Erythroblast (primary cell): ENCODE data around the gene CRTC1.

Experiments used
- GATA1 ChIP-seq: IDR thresholded peaks from 2 replicates; pipeline ENCODE4 v1.6.1; 2011; ENCODE audit warnings: low read depth, mild to moderate bottlenecking, control low read depth, low read length, moderate library complexity
- POLR2A ChIP-seq: IDR thresholded peaks from 2 replicates; pipeline ENCODE4 v1.6.1; 2011; ENCODE audit warnings: mild to moderate bottlenecking, low read length

- TF ChIP-seq POLR2A (no peak), GATA1 (no peak)
These were observed 38.4 kb upstream of the CRTC1 start for GRCh38 chr19:18645035-18645511.
